Left lung (tissue), 10 donors: ENCODE measurements around the gene PBX1. TPM values are rescaled to one million over a fixed set of nuclear protein-coding genes. Genes with fewer than 3 reads are reported as not detected.
A peak's percentile ranks its signal among the peaks of the same experiment; 100 is the strongest.

Experiments
- ATAC-seq: fragments of 200-7000 bp; cut with Tn5 transposase; one replicate; pipeline ENCODE4 v1.9.1; 2020; ENCODE audit warnings: moderate library complexity
- DNase-seq, 4 donors: peaks; one replicate each; pipeline ENCODE4 v3.0.0-alpha.2; 2013 to 2020
- H3K27ac ChIP-seq, 2 donors: fragments of 200-600 bp; sonication (generic) in 1 of 2; one replicate each; pipeline versions ENCODE4 v1.5.0 to v1.8.0; 2020 to 2021
- H3K27me3 ChIP-seq, 2 donors: fragments of 200-600 bp; sonication (generic) in 1 of 2; one replicate each; pipeline versions ENCODE4 v1.5.0 to v1.8.0; 2020 to 2021
- H3K36me3 ChIP-seq, 2 donors: fragments of 200-600 bp; sonication (generic) in 1 of 2; one replicate each; pipeline versions ENCODE4 v1.5.0 to v1.8.0; 2020 to 2021
- H3K4me1 ChIP-seq, 2 donors: fragments of 200-600 bp; one replicate each; pipeline ENCODE4 v1.8.0; 2021
- H3K4me3 ChIP-seq, 2 donors: fragments of 200-600 bp; sonication (generic) in 1 of 2; one replicate each; pipeline versions ENCODE4 v1.5.0 to v1.8.0; 2020 to 2021; ENCODE audit warnings: mild to moderate bottlenecking in 1 of 2
- H3K9me3 ChIP-seq, 2 donors: fragments of 200-600 bp; sonication (generic) in 1 of 2; one replicate each; pipeline versions ENCODE4 v1.5.0 to v1.8.0; 2020 to 2021
- intact Hi-C, 2 donors: fragments of 100-400 bp; cut with DNase I; formaldehyde crosslinking; loops; one replicate each; pipeline versions ENCODE4 v1.11.2 to v1.14.2; 2022
- polyA plus RNA-seq, 6 donors: library from polyadenylated mRNA; unstranded; fragments of 120-200 nt; gene quantifications; one replicate each; pipeline ENCODE4 v1.2.1, GENCODE V29; 2013; ENCODE audit not compliant: insufficient read length in 6 of 6
- total RNA-seq, 2 donors: library from RNA; stranded (reverse); fragmentation: NEBNext Ultra II Directional; extraction: Animal tissue kit (Norgen Biotek cat#: 25700); gene quantifications; one replicate each; pipeline ENCODE4 v1.2.1, GENCODE V29; 2021
- TF ChIP-seq, protein P1 (sequence below), 2 donors: fragments of 200-600 bp; sonication (generic) in 1 of 2; IDR thresholded peaks; one replicate each; pipeline versions ENCODE4 v1.5.0 to v1.8.0; 2021; ENCODE audit warnings: antibody characterized with exemption in 2 of 2
- donor health status: DM: no; HTN: yes; CAD: no.
- donor health status: DM: no; HTN: no; CAD: no.

PBX1 gene
- total and polyA plus RNA-seq, 8 donors: 44.5 to 133 (median 127) TPM

DNA sequence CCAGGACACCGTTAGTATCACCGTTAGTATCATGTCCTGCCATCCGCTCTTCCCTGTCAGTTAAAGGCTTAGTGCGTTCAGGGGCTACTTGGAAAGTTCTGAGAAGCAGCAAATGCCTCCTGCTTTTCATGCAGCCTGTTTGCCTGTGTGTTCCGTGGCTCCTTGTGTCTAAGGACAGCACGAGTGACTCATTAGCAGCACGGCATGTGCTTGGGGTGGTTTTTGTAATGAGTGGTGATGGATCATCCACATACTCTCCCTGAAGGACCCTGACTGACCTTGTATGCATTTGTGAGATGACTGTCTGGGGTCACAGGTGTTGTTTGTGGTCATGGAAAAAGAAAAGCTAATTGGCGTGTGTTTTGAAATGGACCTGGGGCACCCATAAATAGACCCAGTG, 221.9 kb downstream of the PBX1 start:
- Histone ChIP-seq H3K4me3 (no peak overlapping the region), H3K27me3 (no peaks in the 10 kb centered on the region), H3K4me1 (peaks cover 0 to under 1% of the 10 kb centered on the region in 2 donors), H3K36me3 (no peaks in the 10 kb centered on the region), H3K9me3 (no peaks in the 10 kb centered on the region), H3K27ac (peak overlapping the region in 1 of 2 donors; percentile 41)
- TF ChIP-seq, protein P1, sequence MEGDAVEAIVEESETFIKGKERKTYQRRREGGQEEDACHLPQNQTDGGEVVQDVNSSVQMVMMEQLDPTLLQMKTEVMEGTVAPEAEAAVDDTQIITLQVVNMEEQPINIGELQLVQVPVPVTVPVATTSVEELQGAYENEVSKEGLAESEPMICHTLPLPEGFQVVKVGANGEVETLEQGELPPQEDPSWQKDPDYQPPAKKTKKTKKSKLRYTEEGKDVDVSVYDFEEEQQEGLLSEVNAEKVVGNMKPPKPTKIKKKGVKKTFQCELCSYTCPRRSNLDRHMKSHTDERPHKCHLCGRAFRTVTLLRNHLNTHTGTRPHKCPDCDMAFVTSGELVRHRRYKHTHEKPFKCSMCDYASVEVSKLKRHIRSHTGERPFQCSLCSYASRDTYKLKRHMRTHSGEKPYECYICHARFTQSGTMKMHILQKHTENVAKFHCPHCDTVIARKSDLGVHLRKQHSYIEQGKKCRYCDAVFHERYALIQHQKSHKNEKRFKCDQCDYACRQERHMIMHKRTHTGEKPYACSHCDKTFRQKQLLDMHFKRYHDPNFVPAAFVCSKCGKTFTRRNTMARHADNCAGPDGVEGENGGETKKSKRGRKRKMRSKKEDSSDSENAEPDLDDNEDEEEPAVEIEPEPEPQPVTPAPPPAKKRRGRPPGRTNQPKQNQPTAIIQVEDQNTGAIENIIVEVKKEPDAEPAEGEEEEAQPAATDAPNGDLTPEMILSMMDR (IDR thresholded peaks at IDR 0.05): no peak
- DNase-seq (no peak), ATAC-seq (peak; percentile 57)
- intact Hi-C loops: no loop called here

DNA sequence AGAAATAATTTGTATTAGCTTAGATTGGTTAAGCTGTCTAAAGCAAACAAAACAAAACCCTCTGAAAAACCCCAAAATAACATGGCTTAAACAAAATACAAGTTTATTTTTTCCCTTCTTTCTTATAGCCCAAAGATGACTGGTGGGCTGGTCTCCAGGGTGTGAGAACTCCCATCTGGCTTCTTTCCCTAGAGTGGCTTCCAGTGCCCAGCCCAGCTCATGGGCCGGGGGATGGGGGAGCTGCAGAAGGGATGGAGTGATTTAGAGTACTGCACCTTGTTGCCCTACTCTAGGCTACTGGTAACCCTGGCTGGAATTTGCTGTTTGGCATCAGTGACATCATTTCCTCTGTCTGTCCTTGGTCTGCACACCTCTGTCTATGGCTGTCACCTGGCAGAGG, 223.0 kb downstream of the PBX1 start:
- no peaks in the 10 kb centered on the region for H3K36me3 ChIP-seq
- H3K9me3 ChIP-seq: no peaks in the 10 kb centered on the region
- no peak overlapping the region for H3K4me3 ChIP-seq
- intact Hi-C loops: no loop called here
- no peak overlapping the region for H3K27ac ChIP-seq
- TF ChIP-seq, protein P1 (IDR thresholded peaks at IDR 0.05): no peak
- DNase-seq (no peak), ATAC-seq (no peak)
- peaks cover 4 to 10% of the 10 kb centered on the region in 2 donors for H3K4me1 ChIP-seq
- no peaks in the 10 kb centered on the region for H3K27me3 ChIP-seq

DNA sequence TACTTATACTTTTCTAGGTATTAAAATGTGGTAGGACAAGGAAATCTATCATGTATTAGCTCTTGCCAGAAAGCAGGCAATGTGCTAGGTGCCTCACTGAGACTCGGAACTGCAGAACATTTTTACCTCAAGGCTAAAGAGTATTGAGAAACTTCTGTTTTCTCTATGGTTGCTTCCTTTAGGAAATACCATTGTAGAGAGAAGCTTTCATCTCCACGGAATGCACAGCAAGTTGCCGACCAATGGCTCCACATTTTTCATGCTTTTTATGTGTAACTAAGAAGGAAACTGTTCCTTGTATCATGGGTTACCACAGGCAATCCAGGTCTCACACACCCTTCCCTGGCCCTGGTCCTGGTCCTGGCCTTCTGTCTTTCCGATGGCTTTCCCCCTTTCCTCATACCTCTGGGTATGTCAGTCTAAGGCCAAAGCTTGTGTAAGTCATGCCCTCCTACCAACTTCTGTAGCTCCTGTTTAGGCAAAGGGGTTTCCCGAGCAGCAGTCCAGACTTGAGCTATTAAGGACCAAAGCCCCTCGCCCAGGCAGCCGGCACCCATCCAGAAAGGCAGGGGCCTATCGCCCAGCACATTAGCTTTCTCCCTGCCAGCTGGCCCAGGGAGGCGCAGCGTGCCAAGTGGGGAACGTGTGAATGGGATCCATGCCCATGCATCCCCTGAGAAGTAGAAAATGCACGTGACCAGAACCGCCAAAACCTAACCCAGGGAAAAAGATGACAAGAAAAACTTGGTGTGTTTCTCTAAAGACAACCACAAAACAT, 225.0 kb downstream of the PBX1 start:
- Histone ChIP-seq H3K9me3 (no peaks in the 10 kb centered on the region), H3K4me3 (no peak overlapping the region), H3K36me3 (no peaks in the 10 kb centered on the region), H3K27ac (no peak overlapping the region), H3K4me1 (peaks cover 6 to 17% of the 10 kb centered on the region in 2 donors), H3K27me3 (no peaks in the 10 kb centered on the region)
- TF ChIP-seq, protein P1 (IDR thresholded peaks at IDR 0.05): no peak
- DNase-seq (no peak), ATAC-seq (no peak)
- intact Hi-C loops: no loop called here

DNA sequence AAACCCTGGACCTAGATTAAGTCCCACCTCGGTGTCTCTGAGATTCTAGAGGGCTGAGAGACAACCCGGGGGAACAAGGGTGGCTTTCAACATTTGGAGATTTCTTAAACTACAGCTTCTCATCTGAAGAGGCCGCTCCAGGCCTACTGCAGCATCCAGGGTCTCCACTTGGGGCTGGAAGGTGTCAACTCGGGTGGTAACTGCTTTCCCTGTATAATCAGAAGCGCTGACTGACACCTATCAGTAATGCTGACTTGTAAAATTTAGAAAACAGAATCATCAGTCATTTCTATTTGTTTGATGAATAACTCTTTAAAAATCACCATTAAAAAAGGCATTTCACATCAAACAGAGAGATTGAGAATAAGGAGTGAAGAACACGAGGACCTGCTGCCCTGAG, 226.0 kb downstream of the PBX1 start:
- TF ChIP-seq, protein P1 (IDR thresholded peaks at IDR 0.05): no peak
- no peak overlapping the region for H3K4me3 ChIP-seq
- DNase-seq (no peak), ATAC-seq (no peak)
- H3K9me3 ChIP-seq: no peaks in the 10 kb centered on the region
- intact Hi-C loops: no loop called here
- H3K27me3 ChIP-seq: no peaks in the 10 kb centered on the region
- H3K27ac ChIP-seq: no peak overlapping the region
- H3K4me1 ChIP-seq: peaks cover 6 to 17% of the 10 kb centered on the region in 2 donors
- H3K36me3 ChIP-seq: no peaks in the 10 kb centered on the region

DNA sequence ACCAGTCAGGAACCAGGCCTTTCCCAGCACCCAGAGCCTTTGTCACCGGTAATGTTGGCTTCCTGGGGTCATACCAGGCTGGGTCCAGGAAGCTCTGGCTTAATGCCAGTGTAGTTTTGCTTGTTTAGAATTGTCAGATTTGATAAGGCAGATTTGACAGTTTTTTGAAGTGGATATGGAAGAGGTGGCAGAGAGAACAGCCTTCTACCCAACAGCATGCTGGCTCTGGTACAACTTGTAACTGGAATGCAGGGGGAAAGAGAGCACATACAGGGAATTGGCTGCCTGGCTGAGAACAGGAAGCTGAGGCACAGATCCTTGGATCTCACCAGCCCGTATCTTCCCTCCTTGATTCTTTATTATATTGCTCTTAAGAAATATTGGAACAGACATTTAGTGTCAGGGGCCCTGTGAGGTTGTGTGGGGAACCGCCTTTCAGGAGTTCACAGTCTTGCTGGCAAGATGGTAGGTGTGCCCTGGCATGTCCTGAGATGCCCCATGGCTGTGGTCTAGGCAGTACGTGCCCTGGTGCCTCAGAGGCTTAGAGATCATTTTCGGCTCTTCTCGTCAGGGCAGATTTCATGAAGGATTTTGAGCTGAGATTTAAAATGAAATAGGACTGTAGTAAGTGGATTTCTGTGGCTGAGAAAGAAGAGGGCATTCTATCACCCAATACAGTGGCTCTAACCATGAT, 227.0 kb downstream of the PBX1 start:
- peaks cover 6 to 17% of the 10 kb centered on the region in 2 donors for H3K4me1 ChIP-seq
- TF ChIP-seq, protein P1 (IDR thresholded peaks at IDR 0.05): no peak
- H3K27ac ChIP-seq: peak overlapping the region in 1 of 2 donors; percentile 20
- H3K36me3 ChIP-seq: no peaks in the 10 kb centered on the region
- intact Hi-C loops: no loop called here
- H3K27me3 ChIP-seq: no peaks in the 10 kb centered on the region
- no peak overlapping the region for H3K4me3 ChIP-seq
- DNase-seq (no peak), ATAC-seq (no peak)
- no peaks in the 10 kb centered on the region for H3K9me3 ChIP-seq
